Gastroesophageal sphincter (tissue), 4 donors: Measurements from ENCODE around the gene TMPRSS3. TPM values are rescaled to one million over a fixed set of nuclear protein-coding genes. Genes with fewer than 3 reads are reported as not detected.

Source experiments
- ATAC-seq: fragments of 150-250 bp; one replicate; pipeline ENCODE4 v1.9.1; 2016; ENCODE audit warnings: mild to moderate bottlenecking, moderate library complexity
- H3K27ac ChIP-seq, 4 donors: fragments of 200-600 bp; sonication (generic) in 3 of 4; 1 replicate in 3 of 4; 2 replicates in 1 of 4; pipeline ENCODE4 v1.5.1; 2016 to 2019
- H3K27me3 ChIP-seq: fragments of 200-600 bp; sonication (generic); one replicate; pipeline ENCODE4 v1.5.1; 2019
- H3K36me3 ChIP-seq, 2 donors: fragments of 200-600 bp; sonication (generic); one replicate each; pipeline ENCODE4 v1.5.1; 2019; ENCODE audit warnings: control low read depth in 1 of 2
- H3K4me1 ChIP-seq, 3 donors: fragments of 200-600 bp; sonication (generic); 1 replicate in 2 of 3; 2 replicates in 1 of 3; pipeline ENCODE4 v1.5.1; 2016 to 2019; ENCODE audit warnings: control low read depth in 2 of 3
- H3K4me3 ChIP-seq, 2 donors: fragments of 200-600 bp; sonication (generic); one replicate each; pipeline ENCODE4 v1.5.1; 2019; ENCODE audit warnings: mild to moderate bottlenecking in 1 of 2, moderate library complexity in 1 of 2
- H3K9me3 ChIP-seq, 3 donors: fragments of 200-600 bp; sonication (generic); one replicate each; pipeline ENCODE4 v1.5.1; 2017 to 2019; ENCODE audit warnings: control low read depth in 2 of 3
- CTCF ChIP-seq, 4 experiments: fragments of 200-600 bp in 2 of 4; fragments of 450-650 bp in 2 of 4; sonication (generic) in 1 of 4; IDR thresholded peaks; one replicate each; pipeline ENCODE4 v1.5.1; 2017 to 2019; ENCODE audit warnings: antibody characterized with exemption in 4 of 4, mild to moderate bottlenecking in 2 of 4, moderate library complexity in 2 of 4
- EP300 ChIP-seq: sonication (generic); formaldehyde crosslinking; IDR thresholded peaks from one replicate; pipeline ENCODE4 v1.6.1; 2017; ENCODE audit warnings: antibody characterized with exemption, mild to moderate bottlenecking
- POLR2A ChIP-seq, 2 donors: fragments of 450-650 bp; IDR thresholded peaks; one replicate each; pipeline ENCODE4 v1.6.1; 2017; ENCODE audit warnings: antibody characterized with exemption in 2 of 2, mild to moderate bottlenecking in 2 of 2, moderate library complexity in 1 of 2
- POLR2AphosphoS5 ChIP-seq: sonication (generic); formaldehyde crosslinking; IDR thresholded peaks from one replicate; pipeline ENCODE4 v1.6.1; 2017; ENCODE audit warnings: antibody characterized with exemption
- WGBS, 2 donors: methylation state at CpG; one replicate each; pipeline ENCODE4 v1.1.5; 2018; ENCODE audit warnings: low coverage in 1 of 2; 5-methylcytosine and 5-hydroxymethylcytosine counted together
- total RNA-seq, 4 donors: library from RNA; depleted of rRNA; stranded (reverse); fragments of >200 nt; gene quantifications; one replicate each; pipeline ENCODE4 v1.1.0, GENCODE V29; 2016

The TMPRSS3 gene
- total RNA-seq, 4 donors from 2014 or later, result 0.52 TPM; not detected in 3

GRCh38 chr21:42367367-42368165 is 28.3 kb downstream of the TMPRSS3 start:
- H3K36me3 ChIP-seq, result no peaks in the 10 kb centered on the region
- TF ChIP-seq POLR2AphosphoS5, result no peak
- no peak for TF ChIP-seq EP300
- TF ChIP-seq CTCF (IDR thresholded peaks at IDR 0.05), result no peak
- TF ChIP-seq POLR2A (IDR thresholded peaks at IDR 0.05), result no peak
- no peak for ATAC-seq
- no peak overlapping the region for H3K4me3 ChIP-seq
- H3K4me1 ChIP-seq, result no peaks in the 10 kb centered on the region
- H3K27me3 ChIP-seq, result peaks cover 58% of the 10 kb centered on the region
- no peak overlapping the region for H3K27ac ChIP-seq
- 71 to 100% methylated on average over 2 to 7 of the region's 14 CpGs for WGBS, 2 donors
- H3K9me3 ChIP-seq, result no peaks in the 10 kb centered on the region

- TF ChIP-seq POLR2AphosphoS5, result no peak
- TF ChIP-seq POLR2A (IDR thresholded peaks at IDR 0.05), result no peak
- no peak for TF ChIP-seq EP300
- WGBS, 2 donors, result 97% methylated on average over 6 of the region's 19 CpGs; no CpG with 5 or more reads in 1 of the 2 donors
Measured at GRCh38 chr21:42366292-42367010, 29.4 kb downstream of the TMPRSS3 start, which contains the start of gene TFF1. TSS of gene TFF1 (minus strand) at chr21:42366535. CDS start at chr21:42366495, 40 bp downstream.

GRCh38 chr21:42365770-42366169 is 30.1 kb downstream of the TMPRSS3 start:
- 57% methylated on average over 3 of the region's 6 CpGs; no CpG with 5 or more reads in 1 of the 2 donors for WGBS, 2 donors
- H3K27ac ChIP-seq, result no peak overlapping the region
- TF ChIP-seq CTCF (IDR thresholded peaks at IDR 0.05), result no peak
- TF ChIP-seq POLR2A (IDR thresholded peaks at IDR 0.05), result no peak
- TF ChIP-seq EP300, result no peak
- no peak for TF ChIP-seq POLR2AphosphoS5
- no peaks in the 10 kb centered on the region for H3K4me1 ChIP-seq
- H3K9me3 ChIP-seq, result no peaks in the 10 kb centered on the region
- peaks cover 69% of the 10 kb centered on the region for H3K27me3 ChIP-seq
- no peak for ATAC-seq
- no peaks in the 10 kb centered on the region for H3K36me3 ChIP-seq
- no peak overlapping the region for H3K4me3 ChIP-seq

More at GRCh38 chr21:42366292-42367010, 29.4 kb downstream of the TMPRSS3 start, which contains the start of gene TFF1:
- Histone ChIP-seq H3K36me3 (no peaks in the 10 kb centered on the region), H3K4me3 (no peak within 1 kb of the TSS), H3K27me3 (peaks cover 68% of the 10 kb centered on the region), H3K9me3 (no peaks in the 10 kb centered on the region), H3K27ac (no peak within 1 kb of the TSS), H3K4me1 (no peaks in the 10 kb centered on the region)
- ATAC-seq, result no peak

GRCh38 chr21:42364304-42364865 is 31.5 kb downstream of the TMPRSS3 start:
- H3K27ac ChIP-seq, result no peak overlapping the region
- H3K4me1 ChIP-seq, result no peaks in the 10 kb centered on the region
- no peak overlapping the region for H3K4me3 ChIP-seq
- TF ChIP-seq EP300, result no peak
- TF ChIP-seq POLR2A (IDR thresholded peaks at IDR 0.05), result no peak
- TF ChIP-seq CTCF (IDR thresholded peaks at IDR 0.05), result no peak
- no peak for TF ChIP-seq POLR2AphosphoS5
- 41 to 71% methylated on average over 8 to 9 of the region's 13 CpGs for WGBS, 2 donors
- ATAC-seq, result no peak
- peaks cover 69% of the 10 kb centered on the region for H3K27me3 ChIP-seq
- H3K36me3 ChIP-seq, result no peaks in the 10 kb centered on the region
- peaks cover 0 to 13% (median 0%) of the 10 kb centered on the region in 3 donors for H3K9me3 ChIP-seq

- Histone ChIP-seq H3K9me3 (peaks cover 0 to 13% (median 0%) of the 10 kb centered on the region in 3 donors), H3K4me1 (no peaks in the 10 kb centered on the region), H3K27me3 (peaks cover 76% of the 10 kb centered on the region), H3K4me3 (no peak overlapping the region), H3K27ac (no peak overlapping the region), H3K36me3 (no peaks in the 10 kb centered on the region)
- no peak for ATAC-seq
- no peak for TF ChIP-seq POLR2A (IDR thresholded peaks at IDR 0.05)
- TF ChIP-seq CTCF (IDR thresholded peaks at IDR 0.05), result no peak
- no peak for TF ChIP-seq POLR2AphosphoS5
- TF ChIP-seq EP300, result no peak
- 63 to 75% methylated on average over 7 to 8 of the region's 8 CpGs for WGBS, 2 donors
Measured at GRCh38 chr21:42363312-42363711, 32.5 kb downstream of the TMPRSS3 start.
